Sigmoid colon (tissue), 7 donors: ENCODE results near the gene SCMH1. TPM values are rescaled to one million over a fixed set of nuclear protein-coding genes. Genes with fewer than 3 reads are reported as not detected.

Experiments used
- DNase-seq: peaks from one replicate; pipeline ENCODE4 v3.0.0-alpha.2; 2019
- H3K27ac ChIP-seq, 4 donors: fragments of 200-600 bp; sonication (generic); one replicate each; pipeline ENCODE4 v1.5.1; 2016 to 2019; ENCODE audit warnings: mild to moderate bottlenecking in 1 of 4
- H3K27me3 ChIP-seq, 3 donors: fragments of 200-600 bp; sonication (generic); one replicate each; pipeline ENCODE4 v1.5.1; 2019; ENCODE audit warnings: mild to moderate bottlenecking in 1 of 3
- H3K36me3 ChIP-seq, 4 donors: fragments of 200-600 bp; sonication (generic); one replicate each; pipeline ENCODE4 v1.5.1; 2016 to 2019
- H3K4me1 ChIP-seq, 4 donors: fragments of 200-600 bp; sonication (generic); one replicate each; pipeline ENCODE4 v1.5.1; 2017 to 2019
- H3K4me3 ChIP-seq, 4 donors: fragments of 200-600 bp; sonication (generic); one replicate each; pipeline ENCODE4 v1.5.1; 2017 to 2019; ENCODE audit warnings: mild to moderate bottlenecking in 2 of 4, moderate library complexity in 1 of 4
- H3K9me3 ChIP-seq, 4 donors: fragments of 200-600 bp in 3 of 4; sonication (generic) in 3 of 4; one replicate each; pipeline versions ENCODE4 v1.5.1 to v1.6.1; 2013 to 2019
- CTCF ChIP-seq, 4 experiments: fragments of 450-650 bp in 3 of 4; fragments of 200-600 bp in 1 of 4; IDR thresholded peaks; one replicate each; pipeline ENCODE4 v1.5.1; 2016 to 2019; ENCODE audit warnings: antibody characterized with exemption in 4 of 4, mild to moderate bottlenecking in 3 of 4, moderate library complexity in 2 of 4
- EP300 ChIP-seq, 4 donors: sonication (generic); formaldehyde crosslinking; IDR thresholded peaks; one replicate each; pipeline ENCODE4 v1.6.1; 2017; ENCODE audit warnings: antibody characterized with exemption in 4 of 4
- POLR2A ChIP-seq, 2 donors: fragments of 450-650 bp; IDR thresholded peaks; one replicate each; pipeline ENCODE4 v1.6.1; 2016; ENCODE audit warnings: antibody characterized with exemption in 2 of 2, mild to moderate bottlenecking in 2 of 2, moderate library complexity in 2 of 2
- POLR2AphosphoS5 ChIP-seq, 4 donors: sonication (generic); formaldehyde crosslinking; IDR thresholded peaks; one replicate each; pipeline ENCODE4 v1.6.1; 2017; ENCODE audit warnings: antibody characterized with exemption in 4 of 4
- WGBS, 2 donors: extraction: QIAGEN DNeasy Blood & Tissue Kit; methylation state at CpG; one replicate each; pipeline ENCODE4 v1.1.7; 2013; 5-methylcytosine and 5-hydroxymethylcytosine counted together
- intact Hi-C: fragments of 100-400 bp; cut with DNase I; formaldehyde crosslinking; loops from one replicate; pipeline ENCODE4 v1.15.1; 2023
- polyA plus RNA-seq, 3 donors: library from polyadenylated mRNA; stranded (reverse); fragments of 200-250 nt; gene quantifications; one replicate each; pipeline ENCODE4 v1.2.3, GENCODE V29; 2013
- total RNA-seq, 4 donors: library from RNA; depleted of rRNA; stranded (reverse); fragments of >200 nt; gene quantifications; one replicate each; pipeline ENCODE4 v1.1.0, GENCODE V29; 2016
- donor health status: healthy with polysubstance abuse.
- donor health status: Bipolar disorder and iron deficiency.
- donor health status: healthy.

The SCMH1 gene
- total and polyA plus RNA-seq, 7 donors, result 10.2 to 95.8 (median 52.4) TPM

- 31 to 48% methylated on average over 11 of the region's 11 CpGs for WGBS, 2 donors
- H3K36me3 ChIP-seq, result peaks cover 10 to 94% (median 59%) of the 10 kb centered on the region in 4 donors
- H3K27ac ChIP-seq, result peak overlapping the region; percentile 10 to 85 (median 77)
- TF ChIP-seq CTCF (IDR thresholded peaks at IDR 0.05) (peak; percentile 23 to 64 (median 40)), POLR2A (IDR thresholded peaks at IDR 0.05) (no peak), EP300 (IDR thresholded peaks at IDR 0.05) (peak in 1 of 4 donors; percentile 43), POLR2AphosphoS5 (IDR thresholded peaks at IDR 0.05) (peak; percentile 49 to 84 (median 78))
- intact Hi-C loops, result no loop called here
- no peaks in the 10 kb centered on the region for H3K9me3 ChIP-seq
- H3K4me3 ChIP-seq, result no peak overlapping the region
- peaks cover 0 to 33% (median 32%) of the 10 kb centered on the region in 4 donors for H3K4me1 ChIP-seq
- peak; percentile 98 for DNase-seq
- no peaks in the 10 kb centered on the region for H3K27me3 ChIP-seq
These were observed 238.4 kb downstream of the SCMH1 start for GRCh38 chr1:41003640-41004220.

GRCh38 chr1:41003127-41003639, 238.9 kb downstream of the SCMH1 start:
- TF ChIP-seq CTCF (IDR thresholded peaks at IDR 0.05), result no peak
- TF ChIP-seq POLR2AphosphoS5 (IDR thresholded peaks at IDR 0.05), result no peak
- TF ChIP-seq EP300 (IDR thresholded peaks at IDR 0.05), result no peak
- TF ChIP-seq POLR2A (IDR thresholded peaks at IDR 0.05), result no peak
- H3K9me3 ChIP-seq, result no peaks in the 10 kb centered on the region
- H3K4me1 ChIP-seq, result peaks cover 0 to 33% (median 32%) of the 10 kb centered on the region in 4 donors
- H3K4me3 ChIP-seq, result no peak overlapping the region
- H3K36me3 ChIP-seq, result peaks cover 4 to 94% (median 59%) of the 10 kb centered on the region in 4 donors
- intact Hi-C loops, result no loop called here
- no peaks in the 10 kb centered on the region for H3K27me3 ChIP-seq
- WGBS, 2 donors, result 80 to 81% methylated on average over 9 of the region's 9 CpGs
- peak overlapping the region; percentile 10 to 85 (median 77) for H3K27ac ChIP-seq
- peak; percentile 64 for DNase-seq

- H3K4me1 ChIP-seq, result peaks cover 0 to 27% (median 24%) of the 10 kb centered on the region in 4 donors
- intact Hi-C loops, result no loop called here
- no peak for DNase-seq
- H3K4me3 ChIP-seq, result no peak overlapping the region
- no peaks in the 10 kb centered on the region for H3K9me3 ChIP-seq
- peak overlapping the region in 1 of 4 donors; percentile 13 for H3K27ac ChIP-seq
- WGBS, 2 donors, result 98% methylated on average over 4 of the region's 4 CpGs
- H3K36me3 ChIP-seq, result peaks cover 14 to 98% (median 64%) of the 10 kb centered on the region in 4 donors
- TF ChIP-seq POLR2A (IDR thresholded peaks at IDR 0.05) (no peak), POLR2AphosphoS5 (IDR thresholded peaks at IDR 0.05) (no peak), CTCF (IDR thresholded peaks at IDR 0.05) (no peak), EP300 (IDR thresholded peaks at IDR 0.05) (no peak)
- no peaks in the 10 kb centered on the region for H3K27me3 ChIP-seq
These were observed 243.4 kb downstream of the SCMH1 start for GRCh38 chr1:40998668-40999067.

DNA sequence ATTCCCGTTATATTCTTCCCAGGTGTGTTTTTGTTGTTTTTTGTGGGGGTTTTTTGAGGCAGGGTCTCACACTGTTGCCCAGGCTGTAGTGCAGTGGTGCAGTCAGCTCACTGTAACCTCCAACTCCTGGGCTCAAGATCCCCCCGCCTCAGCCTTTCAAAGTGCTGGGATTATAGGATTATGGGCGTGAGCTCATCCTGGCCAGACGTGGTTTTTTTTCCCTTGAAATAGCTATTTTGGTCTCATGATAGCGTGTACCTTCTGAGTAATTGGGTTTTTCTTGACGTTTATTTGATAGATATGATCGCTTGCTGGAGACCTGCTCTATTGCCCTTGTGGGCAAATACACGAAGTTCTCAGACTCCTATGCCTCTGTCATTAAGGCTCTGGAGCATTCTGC, 245.0 kb downstream of the SCMH1 start:
- Histone ChIP-seq H3K27me3 (no peaks in the 10 kb centered on the region), H3K36me3 (peaks cover 14 to 100% (median 64%) of the 10 kb centered on the region in 4 donors), H3K9me3 (no peaks in the 10 kb centered on the region), H3K4me3 (no peak overlapping the region), H3K27ac (peak overlapping the region in 1 of 4 donors; percentile 28), H3K4me1 (peaks cover 0 to 15% (median 11%) of the 10 kb centered on the region in 4 donors)
- no peak for DNase-seq
- TF ChIP-seq POLR2AphosphoS5 (IDR thresholded peaks at IDR 0.05) (no peak), POLR2A (IDR thresholded peaks at IDR 0.05) (no peak), CTCF (IDR thresholded peaks at IDR 0.05) (no peak), EP300 (IDR thresholded peaks at IDR 0.05) (no peak)
- intact Hi-C loops, result no loop called here
- 92% methylated on average over 8 of the region's 8 CpGs for WGBS, 2 donors
